GM23338 (cell line): ENCODE data around the gene DNAJC8.

ENCODE experiments used
- CREB1 ChIP-seq: fragments of 250-450 bp; sonication (Bioruptor Pico); IDR thresholded peaks from 2 replicates; pipeline ENCODE4 v1.5.0; 2020; ENCODE audit warnings: low read depth, mild to moderate bottlenecking, moderate library complexity
- EZH2 ChIP-seq: fragments of 200-600 bp; sonication (generic); IDR thresholded peaks from one replicate; pipeline ENCODE4 v1.8.0; 2017; ENCODE audit warnings: antibody characterized with exemption, mild to moderate bottlenecking, low read depth; ENCODE audit not compliant: unreplicated experiment
- EZH2phosphoT487 ChIP-seq: fragments of 200-600 bp; sonication (generic); IDR thresholded peaks from one replicate; pipeline ENCODE4 v1.8.1; 2018; ENCODE audit warnings: antibody characterized with exemption; ENCODE audit not compliant: unreplicated experiment
- JUNB ChIP-seq: IDR thresholded peaks from one replicate; pipeline ENCODE4 v1.6.1; 2016; ENCODE audit warnings: antibody characterized with exemption; ENCODE audit not compliant: unreplicated experiment
- POLR2AphosphoS5 ChIP-seq: IDR thresholded peaks from 2 replicates; pipeline ENCODE4 v1.6.1; 2016; ENCODE audit warnings: antibody characterized with exemption, low read depth
- ZNF114 ChIP-seq: fragments of 250-450 bp; sonication (Bioruptor Pico); IDR thresholded peaks from 2 replicates; pipeline ENCODE4 v1.5.0; 2020; ENCODE audit warnings: mild to moderate bottlenecking, moderate library complexity
- TF ChIP-seq, protein P1 (sequence below), 2 experiments: fragments of 200-600 bp in 1 of 2; sonication (generic) in 1 of 2; conservative IDR thresholded peaks; 2 replicates each; pipeline versions ENCODE4 v1.5.1 to v1.6.1; 2016 to 2017; ENCODE audit warnings: antibody characterized with exemption in 2 of 2, low read depth in 2 of 2, mild to moderate bottlenecking in 2 of 2, moderate library complexity in 1 of 2
- TF ChIP-seq, protein P2 (sequence below): IDR thresholded peaks from one replicate; pipeline ENCODE4 v1.6.1; 2018; ENCODE audit warnings: antibody characterized with exemption; ENCODE audit not compliant: unreplicated experiment

DNA sequence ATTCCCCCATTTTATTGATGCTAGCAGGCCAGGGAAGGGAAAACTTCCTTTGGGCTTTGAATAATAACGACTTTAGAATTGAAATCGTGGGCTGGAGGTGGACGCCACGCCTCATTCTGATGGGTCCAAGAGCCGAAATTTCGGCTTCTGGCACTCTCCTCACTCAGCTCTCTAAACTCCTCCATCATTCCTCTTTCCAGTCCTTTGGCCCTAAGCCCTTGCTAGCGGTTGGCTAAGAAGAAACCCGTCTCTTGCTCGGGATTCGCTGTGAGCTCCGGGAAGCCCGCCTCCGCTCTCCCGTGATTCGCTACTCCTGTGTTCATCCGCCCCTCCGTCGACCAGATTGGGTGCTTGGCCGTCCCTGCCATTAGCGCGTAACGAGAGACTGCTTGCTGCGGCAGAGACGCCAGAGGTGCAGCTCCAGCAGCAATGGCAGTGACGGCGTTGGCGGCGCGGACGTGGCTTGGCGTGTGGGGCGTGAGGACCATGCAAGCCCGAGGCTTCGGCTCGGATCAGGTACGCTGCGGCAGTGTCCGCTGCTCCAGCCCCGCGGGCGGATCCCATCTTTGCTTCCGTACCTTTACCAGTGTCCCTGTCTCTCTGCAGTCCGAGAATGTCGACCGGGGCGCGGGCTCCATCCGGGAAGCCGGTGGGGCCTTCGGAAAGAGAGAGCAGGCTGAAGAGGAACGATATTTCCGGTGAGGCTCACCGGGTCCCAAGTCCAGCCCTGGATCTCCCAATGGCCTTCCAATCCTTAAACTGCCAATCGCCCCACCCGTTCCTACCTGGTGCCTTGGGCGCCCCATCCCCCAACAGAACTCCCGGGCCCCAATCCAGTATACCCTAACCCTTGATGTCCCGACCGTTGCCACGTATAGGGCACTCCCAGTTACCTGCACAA, 3.2 kb upstream of the DNAJC8 start, which contains the start of gene ATP5IF1:
- TF ChIP-seq, protein P1, sequence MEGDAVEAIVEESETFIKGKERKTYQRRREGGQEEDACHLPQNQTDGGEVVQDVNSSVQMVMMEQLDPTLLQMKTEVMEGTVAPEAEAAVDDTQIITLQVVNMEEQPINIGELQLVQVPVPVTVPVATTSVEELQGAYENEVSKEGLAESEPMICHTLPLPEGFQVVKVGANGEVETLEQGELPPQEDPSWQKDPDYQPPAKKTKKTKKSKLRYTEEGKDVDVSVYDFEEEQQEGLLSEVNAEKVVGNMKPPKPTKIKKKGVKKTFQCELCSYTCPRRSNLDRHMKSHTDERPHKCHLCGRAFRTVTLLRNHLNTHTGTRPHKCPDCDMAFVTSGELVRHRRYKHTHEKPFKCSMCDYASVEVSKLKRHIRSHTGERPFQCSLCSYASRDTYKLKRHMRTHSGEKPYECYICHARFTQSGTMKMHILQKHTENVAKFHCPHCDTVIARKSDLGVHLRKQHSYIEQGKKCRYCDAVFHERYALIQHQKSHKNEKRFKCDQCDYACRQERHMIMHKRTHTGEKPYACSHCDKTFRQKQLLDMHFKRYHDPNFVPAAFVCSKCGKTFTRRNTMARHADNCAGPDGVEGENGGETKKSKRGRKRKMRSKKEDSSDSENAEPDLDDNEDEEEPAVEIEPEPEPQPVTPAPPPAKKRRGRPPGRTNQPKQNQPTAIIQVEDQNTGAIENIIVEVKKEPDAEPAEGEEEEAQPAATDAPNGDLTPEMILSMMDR (conservative IDR thresholded peaks at IDR 0.05; ENCODE audit: low read depth in 2 of 2) = no peak
- peak; percentile 100 for TF ChIP-seq POLR2AphosphoS5
- TF ChIP-seq ZNF114 = no peak
- TF ChIP-seq JUNB = no peak
- no peak for TF ChIP-seq EZH2
- TF ChIP-seq EZH2phosphoT487 = no peak
- TF ChIP-seq, protein P2, sequence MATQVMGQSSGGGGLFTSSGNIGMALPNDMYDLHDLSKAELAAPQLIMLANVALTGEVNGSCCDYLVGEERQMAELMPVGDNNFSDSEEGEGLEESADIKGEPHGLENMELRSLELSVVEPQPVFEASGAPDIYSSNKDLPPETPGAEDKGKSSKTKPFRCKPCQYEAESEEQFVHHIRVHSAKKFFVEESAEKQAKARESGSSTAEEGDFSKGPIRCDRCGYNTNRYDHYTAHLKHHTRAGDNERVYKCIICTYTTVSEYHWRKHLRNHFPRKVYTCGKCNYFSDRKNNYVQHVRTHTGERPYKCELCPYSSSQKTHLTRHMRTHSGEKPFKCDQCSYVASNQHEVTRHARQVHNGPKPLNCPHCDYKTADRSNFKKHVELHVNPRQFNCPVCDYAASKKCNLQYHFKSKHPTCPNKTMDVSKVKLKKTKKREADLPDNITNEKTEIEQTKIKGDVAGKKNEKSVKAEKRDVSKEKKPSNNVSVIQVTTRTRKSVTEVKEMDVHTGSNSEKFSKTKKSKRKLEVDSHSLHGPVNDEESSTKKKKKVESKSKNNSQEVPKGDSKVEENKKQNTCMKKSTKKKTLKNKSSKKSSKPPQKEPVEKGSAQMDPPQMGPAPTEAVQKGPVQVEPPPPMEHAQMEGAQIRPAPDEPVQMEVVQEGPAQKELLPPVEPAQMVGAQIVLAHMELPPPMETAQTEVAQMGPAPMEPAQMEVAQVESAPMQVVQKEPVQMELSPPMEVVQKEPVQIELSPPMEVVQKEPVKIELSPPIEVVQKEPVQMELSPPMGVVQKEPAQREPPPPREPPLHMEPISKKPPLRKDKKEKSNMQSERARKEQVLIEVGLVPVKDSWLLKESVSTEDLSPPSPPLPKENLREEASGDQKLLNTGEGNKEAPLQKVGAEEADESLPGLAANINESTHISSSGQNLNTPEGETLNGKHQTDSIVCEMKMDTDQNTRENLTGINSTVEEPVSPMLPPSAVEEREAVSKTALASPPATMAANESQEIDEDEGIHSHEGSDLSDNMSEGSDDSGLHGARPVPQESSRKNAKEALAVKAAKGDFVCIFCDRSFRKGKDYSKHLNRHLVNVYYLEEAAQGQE = no peak
- TF ChIP-seq CREB1 = peak; percentile 80
